ENCODE measurements around the gene CA12.
"Not testable (repeated sequence)": the region's sequence is repeated elsewhere in the genome, so short reads cannot be mapped to it uniquely, and the experiment has no call there.

CA12 gene

DNA sequence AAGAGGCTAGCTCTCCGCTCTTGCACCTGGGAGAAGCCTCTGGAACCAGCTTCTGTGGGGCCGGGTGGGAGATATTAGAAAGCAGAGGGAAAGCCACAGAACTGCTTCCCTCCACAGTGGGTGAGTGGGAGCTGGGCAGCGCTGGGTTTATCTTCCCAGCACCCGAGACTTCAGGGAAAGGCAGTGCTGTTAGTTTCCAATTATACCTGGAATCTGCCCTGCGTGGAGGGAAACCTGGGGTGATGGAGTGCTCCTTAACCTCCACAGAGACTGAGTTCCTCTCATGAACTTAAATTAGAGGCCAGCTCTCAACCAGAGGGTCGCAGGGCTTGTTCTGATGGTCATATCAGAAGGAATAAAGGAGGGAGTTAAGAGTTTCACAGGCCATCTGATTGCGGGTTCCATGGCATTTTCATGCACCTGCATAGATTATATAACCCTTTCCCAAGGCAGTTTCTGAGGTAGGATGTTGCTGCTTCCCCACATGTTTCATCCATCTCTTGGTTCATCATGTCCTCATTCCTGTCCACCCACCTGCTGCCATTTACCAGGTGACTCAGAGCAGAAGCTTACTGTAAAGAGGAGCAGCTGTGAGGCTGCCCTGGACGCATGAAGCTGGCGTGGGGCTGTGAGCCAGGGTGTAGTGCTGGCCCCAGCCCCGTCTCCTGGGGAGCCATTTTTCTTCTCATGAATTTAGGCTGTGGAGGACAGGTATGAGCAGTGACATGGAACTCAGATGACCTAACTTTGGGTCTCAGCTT, 42.5 kb downstream of the CA12 start:
- peak in 1 of 58 donors; percentile 50 for DNase-seq

DNA sequence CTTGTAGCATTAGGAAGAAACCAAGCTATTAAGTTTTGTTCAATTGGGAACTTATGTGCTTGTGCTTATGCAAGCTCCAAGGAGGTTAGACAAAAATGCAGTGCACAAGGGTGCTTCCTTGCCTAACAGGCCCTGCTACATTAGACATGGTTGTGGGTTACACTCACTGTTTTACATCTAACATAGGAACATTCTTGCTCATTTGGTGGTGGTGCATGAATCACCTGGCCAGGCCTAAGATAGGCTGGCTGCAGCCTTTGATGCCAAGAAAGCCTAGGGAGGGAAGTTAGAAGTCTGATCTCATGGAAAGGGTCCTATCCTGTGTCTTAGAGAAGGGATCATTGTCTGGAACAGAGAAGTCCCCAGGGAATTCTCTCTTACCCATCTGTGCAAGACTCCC, 43.5 kb downstream of the CA12 start:
- no peak for DNase-seq

DNA sequence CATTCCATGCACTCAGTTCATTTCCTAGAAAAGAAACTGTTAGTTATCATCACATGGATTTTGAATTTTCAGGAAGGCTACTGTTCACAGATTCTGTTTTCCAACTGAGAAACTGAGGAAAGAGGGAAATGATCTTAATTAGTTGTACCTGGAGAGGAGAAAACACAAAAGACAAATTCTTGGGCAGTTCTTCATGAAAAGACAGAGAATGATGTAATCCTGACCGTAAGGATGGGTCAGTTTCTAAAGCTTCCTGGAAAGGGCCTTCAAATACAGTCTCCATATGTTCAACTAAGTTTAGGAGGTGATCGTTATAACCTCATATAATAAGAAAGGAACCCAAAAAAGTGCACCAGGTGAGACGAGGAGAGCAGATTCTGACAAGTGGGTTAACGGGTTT, 44.6 kb downstream of the CA12 start:
- DNase-seq, result no peak

DNA sequence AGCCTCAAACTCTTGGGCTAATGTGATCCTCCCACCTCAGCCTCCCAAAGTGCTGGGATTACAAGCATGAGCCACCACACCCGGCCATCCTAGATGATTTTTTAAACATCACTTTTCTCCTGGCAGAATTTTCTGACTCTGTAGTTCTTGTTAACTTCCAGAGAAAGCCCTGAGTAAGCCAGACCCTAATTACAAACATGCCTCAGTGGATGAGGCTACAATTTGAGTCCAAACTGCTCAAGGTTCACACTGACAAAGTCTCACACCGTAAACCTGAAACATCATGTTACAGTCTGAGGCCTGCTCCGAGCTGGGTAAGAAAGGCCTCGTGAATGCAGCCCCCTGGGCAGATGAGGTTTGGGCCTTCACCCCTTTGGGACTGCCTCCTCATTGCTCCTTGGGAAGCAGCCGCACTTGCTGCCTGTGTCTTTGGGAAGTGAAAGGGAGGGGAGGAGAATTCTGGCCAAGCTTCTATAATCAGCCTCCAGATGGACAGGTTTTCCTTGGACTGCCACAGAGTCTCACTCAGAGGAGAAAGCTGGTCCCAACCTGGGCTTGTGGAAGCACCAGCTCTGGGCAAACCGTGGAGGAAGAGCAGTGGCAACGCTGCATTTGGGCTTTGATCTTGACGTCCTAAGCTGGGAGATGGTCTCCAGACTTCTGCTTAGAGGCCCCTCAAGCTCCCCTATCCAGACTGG, 46.0 kb downstream of the CA12 start:
- DNase-seq, result no peak

DNA sequence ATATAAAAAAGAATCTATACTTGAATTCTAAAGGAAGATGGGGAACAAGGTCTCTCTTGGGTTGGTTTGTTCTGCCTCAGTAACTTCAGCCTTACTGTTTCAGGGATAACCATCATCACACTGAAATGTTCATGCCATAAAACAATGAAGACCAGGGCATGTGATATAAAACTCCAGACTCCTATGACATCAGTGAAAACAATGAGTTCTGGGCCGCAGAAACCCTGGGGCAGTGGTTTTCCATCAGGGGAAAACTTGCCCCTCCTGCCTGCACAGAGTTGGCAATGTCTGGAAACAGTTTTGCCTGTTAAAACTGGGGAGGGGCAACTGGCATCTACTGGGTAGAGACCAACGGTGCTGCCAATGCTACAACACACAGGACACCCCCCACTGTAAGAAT, 46.8 kb downstream of the CA12 start:
- DNase-seq, result no peak

DNA sequence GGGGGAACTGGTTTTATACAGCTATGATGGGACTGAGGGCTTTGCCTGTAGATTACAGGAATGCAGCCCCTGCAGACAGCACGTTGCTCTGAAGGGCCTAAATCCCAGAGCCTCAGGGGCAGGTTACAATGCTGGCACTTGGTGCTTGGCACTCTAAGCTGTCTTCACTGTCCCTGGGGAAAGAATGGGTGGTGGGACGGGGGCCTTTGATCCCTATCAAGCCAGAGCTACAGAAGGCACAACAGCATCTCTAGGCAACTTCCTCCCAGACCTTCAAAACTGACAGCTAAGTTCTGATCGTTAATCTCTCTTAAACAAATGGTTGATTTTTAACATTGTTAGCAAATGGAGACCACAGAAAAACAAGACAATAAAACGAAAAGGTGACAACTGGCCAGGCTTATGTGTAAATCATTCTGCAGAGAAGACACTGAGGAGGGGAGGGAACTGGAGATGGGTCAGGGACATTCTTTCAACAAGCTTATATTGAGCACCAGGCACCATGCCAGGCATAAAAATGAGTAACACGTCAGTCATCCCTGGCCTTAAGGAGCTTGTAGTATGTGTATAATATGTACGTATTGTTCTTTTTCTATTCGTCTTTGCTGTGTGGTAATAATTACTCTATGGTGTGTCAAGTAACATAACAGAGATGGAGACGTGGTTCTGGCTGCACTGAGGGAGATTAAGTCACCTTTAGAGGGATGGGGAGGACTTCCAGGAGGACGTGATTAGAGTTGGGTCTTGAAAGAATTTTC, 49.1 kb downstream of the CA12 start:
- no peak for DNase-seq

DNA sequence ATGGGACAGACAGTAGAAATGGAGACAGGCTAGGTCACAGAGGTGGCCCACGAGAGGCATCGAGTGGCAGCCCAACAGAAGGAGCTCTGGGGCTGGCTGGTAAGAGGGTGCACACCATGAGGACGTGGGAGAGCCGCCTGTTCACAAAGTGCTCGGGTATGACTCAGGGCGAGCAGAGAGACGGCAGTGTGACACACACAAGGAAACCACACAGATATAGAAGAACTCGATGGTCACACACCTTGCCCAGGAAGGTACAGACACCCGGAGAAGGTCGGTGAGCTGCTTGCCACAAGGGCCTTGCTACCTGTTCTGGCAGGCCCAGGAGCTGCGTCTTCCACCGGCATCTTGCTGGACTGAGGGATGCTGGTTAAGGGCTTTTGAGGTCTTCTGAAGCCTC, 50.2 kb downstream of the CA12 start:
- peak in 1 of 58 donors; percentile 25 for DNase-seq

DNA sequence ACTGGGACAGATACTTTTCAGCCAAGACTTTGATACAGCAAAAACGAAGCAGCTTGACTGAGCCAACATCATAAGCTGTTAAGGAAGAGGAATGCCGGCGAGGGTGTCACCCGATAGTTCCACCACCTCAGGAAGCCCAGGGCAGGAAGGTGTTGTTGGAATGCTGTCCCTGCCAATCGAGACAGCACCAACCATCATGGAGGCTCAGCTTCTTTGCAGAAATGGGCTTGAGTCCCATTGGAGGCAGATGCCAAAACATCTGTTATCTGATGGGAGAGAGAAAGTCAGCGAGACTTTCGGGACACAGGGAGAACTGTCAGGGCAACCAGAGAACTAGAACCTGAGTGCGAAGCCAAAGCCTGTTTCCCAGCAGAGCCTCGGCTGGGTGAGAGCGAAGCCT, 50.7 kb downstream of the CA12 start:
- no peak for DNase-seq

DNA sequence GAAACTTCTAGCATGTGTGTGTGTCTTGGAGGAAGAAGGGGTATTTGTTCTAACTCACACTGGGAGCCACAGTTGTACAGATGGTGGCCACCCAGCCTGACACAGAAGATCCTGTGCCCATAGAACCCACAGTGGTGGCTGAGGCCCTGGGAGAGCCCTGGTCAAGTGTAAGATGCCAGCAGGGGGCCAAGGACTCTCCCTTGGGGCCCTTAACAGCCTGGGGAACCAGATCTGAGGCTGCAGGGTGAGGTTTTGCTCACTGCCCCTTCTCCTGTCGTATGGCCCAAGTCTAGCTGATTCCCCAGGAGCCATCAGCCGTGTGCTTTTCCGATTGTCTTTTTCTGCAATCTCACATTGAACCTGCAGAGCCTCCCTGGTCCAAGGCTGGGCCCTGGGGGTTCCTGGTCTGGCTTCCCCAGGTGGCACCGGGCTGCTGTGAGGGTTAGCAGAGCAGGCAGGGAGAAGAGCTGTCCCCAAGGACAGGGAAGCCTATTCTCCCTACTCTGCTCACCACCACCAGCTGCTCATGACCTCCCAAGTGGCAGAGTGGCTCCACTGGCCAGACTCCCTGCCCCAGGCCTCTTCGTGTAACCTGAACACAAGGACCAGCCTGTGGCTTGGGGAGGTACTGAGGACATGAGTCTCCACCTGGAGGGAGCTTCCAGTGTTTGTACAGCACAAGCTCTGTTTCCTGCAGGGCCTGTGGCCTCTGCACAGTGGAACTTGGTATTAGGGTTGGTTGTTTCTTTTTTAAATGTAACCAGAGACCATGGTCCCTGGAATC, 51.9 kb downstream of the CA12 start:
- DNase-seq, result no peak

DNA sequence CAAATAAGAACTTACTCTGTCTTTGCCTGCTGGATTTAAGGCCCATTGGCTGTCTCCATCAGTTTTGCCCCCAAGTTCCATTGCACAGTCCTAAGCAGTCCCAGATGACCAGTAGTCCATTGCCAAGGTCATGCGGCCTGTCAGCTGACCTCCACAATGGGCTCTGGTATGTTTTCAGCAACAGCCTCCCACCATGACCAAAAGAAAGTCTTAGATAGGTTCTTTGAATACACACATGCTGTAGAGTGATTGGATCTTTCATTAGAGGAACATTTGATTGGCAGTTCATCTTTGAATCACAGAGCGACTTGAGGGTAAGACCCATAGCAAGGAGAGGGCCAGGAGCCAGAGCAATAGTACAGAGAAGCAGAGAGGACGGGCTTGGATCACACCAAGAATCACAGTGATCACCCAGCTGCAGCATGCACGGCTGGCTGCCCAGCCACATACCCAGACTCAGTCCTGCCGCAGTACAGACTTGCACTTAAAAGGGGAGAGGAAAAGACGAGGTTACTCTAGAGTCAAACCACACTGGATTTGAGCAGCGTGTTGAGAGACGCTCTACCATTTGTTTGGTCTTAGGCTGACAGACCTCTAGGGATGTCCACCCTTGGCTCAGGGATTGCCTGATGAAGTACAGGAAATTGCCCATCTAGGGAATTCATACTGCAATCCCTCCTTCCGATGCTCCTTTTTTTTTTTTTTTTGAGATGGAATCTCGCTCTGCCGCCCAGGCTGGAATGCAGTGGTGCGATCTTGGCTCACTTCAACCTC, 53.8 kb downstream of the CA12 start:
- DNase-seq, result no peak

DNA sequence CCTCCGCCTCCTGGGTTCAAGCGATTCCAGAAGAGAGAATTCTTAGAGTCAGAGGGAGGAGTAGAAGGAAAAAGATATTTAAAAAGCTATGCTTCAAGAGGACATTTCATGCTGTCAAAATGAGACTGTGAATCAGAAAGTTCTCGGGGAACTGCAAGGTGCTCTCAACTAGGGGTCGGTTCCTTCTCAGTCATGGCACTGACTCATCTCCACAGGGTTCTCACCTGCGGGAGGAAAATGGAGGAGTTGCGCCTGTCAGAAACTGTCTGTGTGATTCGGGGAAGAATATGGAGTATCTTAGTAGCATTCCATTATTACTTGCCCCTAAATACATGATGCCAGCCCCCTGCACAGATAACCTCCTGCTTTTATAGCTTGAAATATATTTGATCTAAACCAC, 56.9 kb downstream of the CA12 start:
- DNase-seq, result no peak

DNA sequence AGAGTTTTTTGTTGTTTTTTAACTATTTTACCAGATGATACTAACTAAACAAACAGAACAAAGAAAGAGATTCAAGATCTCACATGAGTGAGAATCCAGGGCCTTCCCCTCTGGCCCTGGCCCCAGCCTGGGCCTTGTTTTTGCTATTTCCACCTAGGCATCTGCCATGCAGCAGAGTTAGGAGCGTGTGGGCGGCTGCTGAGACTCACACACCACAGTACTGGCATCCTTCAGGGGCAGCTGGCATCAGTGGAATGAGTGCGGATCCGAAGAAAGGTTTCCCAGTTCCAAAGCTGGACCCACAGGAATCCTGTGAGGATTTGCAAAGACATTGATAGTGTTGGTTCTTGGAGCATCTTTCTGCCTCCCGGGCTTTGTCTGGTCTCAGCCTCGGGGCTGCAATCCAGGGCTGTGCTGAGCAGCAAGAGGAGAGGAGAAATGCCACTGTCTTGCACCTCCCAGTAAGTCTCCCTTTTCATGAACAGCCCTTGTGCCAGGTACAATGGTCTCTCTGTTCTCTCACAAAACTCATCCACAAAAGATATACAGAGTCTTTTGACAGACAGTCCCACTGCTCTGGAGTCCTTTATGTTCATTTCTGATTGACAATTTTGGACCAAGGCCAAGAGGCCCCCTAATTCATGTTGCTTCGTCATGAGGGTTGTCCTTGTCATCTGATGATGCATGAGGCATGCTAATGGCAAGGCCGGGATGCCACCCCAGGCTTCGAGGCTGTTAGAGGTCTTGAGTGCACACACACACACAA, 57.7 kb downstream of the CA12 start:
- DNase-seq, result peak in 29 of 58 donors; percentile 2 to 62 (median 22)

DNA sequence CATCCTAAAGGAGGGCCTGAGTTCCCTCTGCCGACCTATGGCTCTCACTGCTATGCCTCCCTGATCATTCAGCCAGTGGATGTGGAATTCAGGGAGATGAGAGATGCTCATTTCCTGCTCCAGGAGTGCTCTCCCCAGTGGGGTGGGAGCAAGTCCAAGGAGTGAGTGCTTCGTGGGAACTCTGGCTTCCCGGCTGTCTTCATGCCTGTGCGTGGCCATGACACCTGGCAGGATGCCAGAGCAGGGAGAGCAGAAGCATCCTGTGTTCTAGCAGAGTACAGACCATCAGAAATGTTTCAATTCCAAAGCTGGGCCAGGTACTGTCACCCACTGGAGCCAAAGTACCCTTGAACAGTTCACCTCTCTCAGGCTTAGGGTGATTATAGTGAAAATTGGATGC, 59.1 kb downstream of the CA12 start:
- DNase-seq, result peak in 2 of 58 donors; percentile 3 to 40

DNA sequence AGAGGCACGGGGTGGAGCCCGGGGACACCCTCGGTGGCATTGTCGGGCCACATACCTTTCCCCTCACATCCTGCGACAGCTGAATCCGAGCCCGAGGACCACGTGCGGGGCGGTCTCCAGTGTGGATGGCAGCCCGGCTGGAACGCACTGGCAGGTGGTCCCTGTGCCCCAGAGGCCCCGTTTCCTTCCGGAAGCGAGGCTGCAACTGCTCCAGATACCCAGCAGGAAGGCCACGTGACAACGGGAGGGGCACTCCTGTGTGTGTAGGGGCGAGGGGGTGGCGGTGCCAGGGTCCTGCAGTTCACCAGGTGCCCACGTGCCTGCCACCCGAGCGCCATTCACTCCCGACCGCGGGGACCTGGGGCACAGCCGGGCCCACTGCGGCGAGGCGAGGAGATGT, 60.2 kb downstream of the CA12 start:
- no peak for DNase-seq

DNA sequence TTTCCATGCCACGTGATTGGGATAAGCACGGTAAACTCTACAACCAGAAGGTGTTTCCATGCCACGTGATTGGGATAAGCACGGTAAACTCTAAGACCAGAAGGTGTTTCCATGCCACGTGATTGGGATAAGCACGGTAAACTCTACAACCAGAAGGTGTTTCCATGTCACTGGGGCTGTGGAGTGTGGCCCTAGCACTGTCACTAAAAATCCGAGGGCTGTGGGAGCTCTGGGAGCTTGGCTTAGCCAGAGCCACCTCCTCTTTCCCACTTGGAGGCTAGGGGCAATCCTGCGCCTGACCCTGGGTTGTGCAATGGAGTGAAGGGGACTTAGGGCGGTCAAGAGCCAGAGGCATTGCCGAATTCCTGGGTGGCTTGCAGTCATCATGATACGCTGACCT, 60.7 kb downstream of the CA12 start:
- not testable (repeated sequence) for DNase-seq

DNA sequence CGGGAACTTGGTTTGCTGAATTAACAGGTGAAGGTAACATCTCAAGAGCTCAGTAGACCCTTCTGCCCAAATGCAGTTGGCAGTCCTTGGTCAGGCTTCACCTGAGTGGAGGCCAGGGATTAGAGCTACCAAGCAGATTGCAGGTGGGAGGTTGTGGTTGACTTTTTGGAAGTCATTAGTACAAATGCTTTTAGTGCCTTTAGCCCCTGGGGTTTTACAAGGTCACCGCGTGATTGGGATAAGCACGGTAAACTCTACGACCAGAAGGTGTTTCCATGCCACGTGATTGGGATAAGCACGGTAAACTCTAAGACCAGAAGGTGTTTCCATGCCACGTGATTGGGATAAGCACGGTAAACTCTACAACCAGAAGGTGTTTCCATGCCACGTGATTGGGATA, 61.2 kb downstream of the CA12 start:
- DNase-seq, result not testable (repeated sequence)

DNA sequence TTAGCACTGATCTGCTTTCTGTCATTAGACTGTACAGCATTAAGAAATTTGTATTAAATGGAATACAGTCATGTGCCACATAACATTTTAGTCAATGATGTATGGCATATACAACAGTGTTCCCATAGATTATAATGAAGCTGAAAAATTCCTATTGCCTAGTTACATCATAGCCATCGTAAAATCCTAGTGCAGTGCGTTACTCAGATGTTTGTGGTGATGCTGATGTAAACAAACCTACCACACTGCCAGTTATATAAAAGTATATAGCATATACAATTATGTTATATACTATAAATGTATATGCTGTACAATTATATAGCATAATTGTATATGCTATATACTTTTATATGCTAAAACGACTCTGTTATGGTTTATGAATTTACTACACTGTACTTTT, 62.6 kb downstream of the CA12 start:
- DNase-seq, result no peak

DNA sequence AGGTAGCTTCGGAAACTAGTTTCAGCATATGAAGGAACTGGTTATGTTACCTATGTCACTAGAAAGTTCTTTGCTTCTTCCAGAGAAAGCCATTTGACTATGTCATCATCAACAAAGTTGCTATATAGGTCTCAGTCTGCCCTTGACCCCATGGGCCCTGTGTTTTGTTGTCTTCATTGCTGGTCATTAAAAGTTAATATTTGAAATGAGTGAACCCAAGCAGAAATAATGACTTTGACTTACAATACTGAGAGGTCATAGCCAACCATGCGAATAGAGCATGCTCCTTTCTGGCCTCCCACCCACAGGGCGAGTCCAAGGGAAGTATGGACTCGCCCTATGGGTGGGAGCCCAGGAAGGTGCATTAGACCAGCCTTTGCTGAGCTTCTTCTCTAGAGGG, 63.3 kb downstream of the CA12 start:
- DNase-seq, result no peak

DNA sequence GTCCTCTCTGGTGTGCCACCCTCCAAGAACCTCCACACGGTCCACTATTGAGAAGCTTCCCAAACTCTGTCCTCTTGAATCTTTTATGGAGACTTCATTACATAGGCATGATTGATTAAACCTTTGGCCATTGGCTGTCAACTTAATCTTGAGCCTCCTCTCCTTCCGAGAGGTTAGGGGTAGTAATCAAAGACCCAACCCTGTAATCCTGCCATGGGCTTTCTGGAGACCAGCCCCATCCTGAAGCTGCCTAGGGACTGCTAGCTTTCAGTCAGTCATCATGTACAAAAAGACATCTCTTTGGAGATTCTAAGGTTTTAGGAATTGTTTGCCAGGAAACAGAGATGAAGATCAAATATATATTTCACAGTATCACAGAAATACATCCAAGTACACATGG, 67.2 kb downstream of the CA12 start:
- DNase-seq, result no peak

DNA sequence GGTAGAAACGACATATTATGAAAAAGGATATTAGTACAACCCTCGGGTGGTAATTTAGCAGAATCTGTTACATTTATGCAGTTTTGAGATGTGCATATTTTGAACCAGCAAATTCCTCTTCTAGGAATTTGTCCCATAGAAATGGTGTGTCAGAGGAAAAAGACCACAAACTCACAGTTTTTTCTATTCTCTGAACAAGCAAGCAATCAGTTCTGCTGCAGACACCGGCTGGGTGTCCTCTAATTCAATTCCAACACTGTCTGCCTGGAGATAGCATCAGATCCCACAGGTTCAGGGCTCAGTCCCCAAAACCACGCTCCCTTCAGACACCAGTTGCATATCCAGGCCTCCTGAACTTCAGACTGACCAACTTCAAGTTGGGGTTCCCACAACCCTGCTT, 67.8 kb downstream of the CA12 start:
- no peak for DNase-seq
